Measurements from ENCODE around the gene SCN4B.
"Not testable (repeated sequence)": the region's sequence is repeated elsewhere in the genome, so short reads cannot be mapped to it uniquely, and the experiment has no call there.

Gene SCN4B

GRCh38 chr11:118186346-118187107 lies 33.9 kb upstream of the SCN4B start:
- Histone ChIP-seq H3K9me3 (ENCODE audit: control insufficient read depth, low read length) (no peaks in the 10 kb centered on the region), H3K4me1 (ENCODE audit: control insufficient read depth, insufficient read depth, low read length) (no peaks in the 10 kb centered on the region), H3K9ac (ENCODE audit: low read length) (no peak overlapping the region), H3K4me3 (ENCODE audit: low read length) (no peak overlapping the region), H3K27me3 (ENCODE audit: control insufficient read depth, insufficient read depth, low read length) (peaks cover 4% of the 10 kb centered on the region), H3K36me3 (ENCODE audit: control insufficient read depth, insufficient read depth, low read length) (no peaks in the 10 kb centered on the region)

- H3K9me3 ChIP-seq (ENCODE audit: control insufficient read depth, low read length) = no peaks in the 10 kb centered on the region
- no peak overlapping the region for H3K4me3 ChIP-seq (ENCODE audit: low read length)
- H3K27me3 ChIP-seq (ENCODE audit: control insufficient read depth, insufficient read depth, low read length) = peaks cover 4% of the 10 kb centered on the region
- H3K36me3 ChIP-seq (ENCODE audit: control insufficient read depth, insufficient read depth, low read length) = no peaks in the 10 kb centered on the region
- no peaks in the 10 kb centered on the region for H3K4me1 ChIP-seq (ENCODE audit: control insufficient read depth, insufficient read depth, low read length)
- H3K9ac ChIP-seq (ENCODE audit: low read length) = no peak overlapping the region
These were observed 32.4 kb upstream of the SCN4B start for GRCh38 chr11:118184784-118185579.

DNA sequence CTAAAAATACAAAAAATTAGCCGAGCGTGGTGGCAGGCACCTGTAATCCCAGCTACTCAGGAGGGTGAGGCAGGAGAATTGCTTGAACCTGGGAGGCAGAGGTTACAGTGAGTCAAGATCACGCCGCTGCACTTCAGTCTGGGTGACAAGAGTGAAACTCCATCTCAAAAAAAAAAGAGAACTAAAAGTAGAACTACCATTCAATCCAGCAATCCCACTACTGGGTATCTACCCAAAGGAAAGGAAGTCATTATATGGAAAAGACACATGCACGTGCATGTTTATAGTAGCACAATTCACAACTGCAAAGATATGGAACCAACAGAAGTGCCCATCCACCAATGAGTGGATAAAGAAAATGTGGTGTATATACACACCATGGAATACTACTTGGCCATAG lies 31.1 kb upstream of the SCN4B start:
- not testable (repeated sequence) for H3K4me1 ChIP-seq (ENCODE audit: control insufficient read depth, insufficient read depth, low read length); H3K4me3 ChIP-seq (ENCODE audit: low read length); H3K9ac ChIP-seq (ENCODE audit: low read length); H3K27me3 ChIP-seq (ENCODE audit: control insufficient read depth, insufficient read depth, low read length); H3K36me3 ChIP-seq (ENCODE audit: control insufficient read depth, insufficient read depth, low read length); H3K9me3 ChIP-seq (ENCODE audit: control insufficient read depth, low read length)

DNA sequence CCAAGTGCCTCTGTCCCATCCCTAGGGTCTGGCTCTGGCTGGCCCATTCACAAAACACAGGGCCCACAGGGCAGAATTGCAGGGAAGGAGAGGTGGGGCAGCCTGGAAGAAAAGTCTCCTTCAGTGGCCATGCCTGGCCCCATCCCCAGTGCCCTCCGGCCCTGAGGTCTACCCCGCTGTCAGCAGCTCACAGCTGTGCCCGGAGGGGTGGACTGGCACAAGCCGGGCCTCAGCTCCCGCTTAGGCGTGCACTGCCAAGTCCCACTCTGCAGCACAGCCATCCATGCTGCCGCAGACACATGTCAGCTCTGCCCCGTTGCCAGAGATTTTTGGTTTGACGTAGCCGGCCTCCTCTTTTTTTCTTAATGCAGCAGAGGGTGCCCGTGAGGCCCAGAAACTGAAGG lies 27.7 kb upstream of the SCN4B start:
- Histone ChIP-seq H3K9ac (ENCODE audit: low read length) (no peak overlapping the region), H3K4me3 (ENCODE audit: low read length) (no peak overlapping the region), H3K9me3 (ENCODE audit: control insufficient read depth, low read length) (no peaks in the 10 kb centered on the region), H3K4me1 (ENCODE audit: control insufficient read depth, insufficient read depth, low read length) (no peaks in the 10 kb centered on the region), H3K36me3 (ENCODE audit: control insufficient read depth, insufficient read depth, low read length) (no peaks in the 10 kb centered on the region), H3K27me3 (ENCODE audit: control insufficient read depth, insufficient read depth, low read length) (peaks cover 10% of the 10 kb centered on the region)

GRCh38 chr11:118176778-118177134 lies 24.1 kb upstream of the SCN4B start:
- H3K36me3 ChIP-seq (ENCODE audit: control insufficient read depth, insufficient read depth, low read length) = no peaks in the 10 kb centered on the region
- H3K27me3 ChIP-seq (ENCODE audit: control insufficient read depth, insufficient read depth, low read length) = peaks cover 13% of the 10 kb centered on the region
- H3K9me3 ChIP-seq (ENCODE audit: control insufficient read depth, low read length) = no peaks in the 10 kb centered on the region
- peaks cover 2% of the 10 kb centered on the region for H3K4me1 ChIP-seq (ENCODE audit: control insufficient read depth, insufficient read depth, low read length)
- no peak overlapping the region for H3K9ac ChIP-seq (ENCODE audit: low read length)
- no peak overlapping the region for H3K4me3 ChIP-seq (ENCODE audit: low read length)

- Histone ChIP-seq H3K36me3 (ENCODE audit: control insufficient read depth, insufficient read depth, low read length) (no peaks in the 10 kb centered on the region), H3K9ac (ENCODE audit: low read length) (no peak within 1 kb of the TSS), H3K4me3 (ENCODE audit: low read length) (no peak within 1 kb of the TSS), H3K9me3 (ENCODE audit: control insufficient read depth, low read length) (no peaks in the 10 kb centered on the region), H3K4me1 (ENCODE audit: control insufficient read depth, insufficient read depth, low read length) (peaks cover 8% of the 10 kb centered on the region), H3K27me3 (ENCODE audit: control insufficient read depth, insufficient read depth, low read length) (peaks cover 19% of the 10 kb centered on the region)
These were observed 23.6 kb upstream of the SCN4B start, which contains the start of gene SCN2B for GRCh38 chr11:118175993-118176777. SCN2B (minus strand) TSS chr11:118176639; CDS start chr11:118176431, 208 bp downstream.

DNA sequence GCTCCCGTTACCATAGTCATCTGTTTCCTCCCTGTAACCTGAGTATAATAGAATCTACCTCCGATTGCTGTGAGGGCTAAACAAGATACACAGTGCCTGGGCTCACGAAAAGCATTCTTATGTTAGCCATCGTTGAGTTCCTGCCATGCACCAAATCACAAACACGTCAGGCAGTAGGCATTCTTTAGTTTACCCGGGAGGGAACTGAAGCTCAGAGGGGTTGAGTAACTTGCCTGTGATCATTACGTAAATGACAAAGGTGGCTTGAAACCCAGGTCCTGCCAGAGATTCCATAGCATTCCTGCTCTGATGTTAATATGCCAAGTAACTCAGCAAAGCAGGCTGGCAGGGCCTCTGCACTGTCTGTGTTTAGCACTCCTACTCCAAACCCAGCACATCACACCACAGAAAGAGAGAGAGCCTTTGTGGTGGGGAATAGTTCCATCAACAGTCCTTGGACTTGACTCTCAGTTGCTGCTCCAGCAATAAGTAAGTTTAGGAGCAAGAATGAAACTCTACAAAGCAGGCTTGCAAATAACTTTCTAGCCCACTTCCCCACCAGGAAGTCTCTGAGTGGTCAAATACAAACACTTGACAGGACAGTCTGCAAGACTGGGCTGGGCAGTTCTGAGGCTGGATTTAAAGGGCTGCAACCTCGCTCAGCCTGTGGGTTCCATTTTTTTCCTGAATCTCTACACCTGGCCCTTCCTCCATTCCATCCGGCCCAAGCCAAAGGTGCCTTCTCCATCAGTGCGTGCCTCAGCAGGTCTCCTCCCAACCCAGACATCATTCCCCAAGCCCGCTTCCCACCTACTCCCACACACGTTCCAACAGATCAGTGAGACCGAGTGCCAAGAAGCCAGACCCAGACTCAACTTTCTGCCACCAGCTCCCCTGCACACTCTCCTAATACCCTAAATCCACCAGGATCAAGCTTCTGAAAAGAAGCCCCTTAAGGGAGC lies 22.7 kb upstream of the SCN4B start:
- H3K4me1 ChIP-seq (ENCODE audit: control insufficient read depth, insufficient read depth, low read length) = peaks cover 8% of the 10 kb centered on the region
- no peak overlapping the region for H3K9ac ChIP-seq (ENCODE audit: low read length)
- H3K27me3 ChIP-seq (ENCODE audit: control insufficient read depth, insufficient read depth, low read length) = peaks cover 27% of the 10 kb centered on the region
- H3K4me3 ChIP-seq (ENCODE audit: low read length) = no peak overlapping the region
- no peaks in the 10 kb centered on the region for H3K9me3 ChIP-seq (ENCODE audit: control insufficient read depth, low read length)
- no peaks in the 10 kb centered on the region for H3K36me3 ChIP-seq (ENCODE audit: control insufficient read depth, insufficient read depth, low read length)

DNA sequence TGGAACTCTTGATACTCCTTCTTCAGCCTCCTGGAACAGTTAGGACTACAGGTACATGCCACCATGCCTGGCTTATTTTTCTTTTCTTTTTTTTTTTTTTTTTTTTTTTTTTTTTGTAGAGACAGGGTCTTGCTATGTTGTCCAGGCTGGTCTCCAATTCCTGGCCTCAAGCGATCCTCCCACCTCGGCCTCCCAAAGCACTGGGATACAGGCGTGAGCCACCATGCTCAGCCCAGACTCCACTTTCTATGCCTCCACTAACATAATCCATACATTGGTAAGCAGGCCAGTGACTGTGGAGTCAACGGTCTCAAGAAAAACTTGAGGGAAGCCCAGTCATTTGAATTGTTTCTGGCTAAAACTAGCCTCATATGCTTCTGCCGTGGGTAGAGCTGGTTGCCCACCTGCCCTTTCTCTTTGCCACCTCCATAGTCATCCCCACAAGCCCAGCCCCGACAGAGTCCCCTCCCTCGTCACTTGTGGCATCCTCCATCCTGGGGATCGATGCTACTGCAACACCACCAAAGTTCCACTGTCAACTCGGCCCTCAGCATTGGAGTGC lies 21.5 kb upstream of the SCN4B start:
- Histone ChIP-seq H3K9ac (ENCODE audit: low read length) (no peak overlapping the region), H3K4me1 (ENCODE audit: control insufficient read depth, insufficient read depth, low read length) (peaks cover 8% of the 10 kb centered on the region), H3K9me3 (ENCODE audit: control insufficient read depth, low read length) (no peaks in the 10 kb centered on the region), H3K4me3 (ENCODE audit: low read length) (no peak overlapping the region), H3K36me3 (ENCODE audit: control insufficient read depth, insufficient read depth, low read length) (no peaks in the 10 kb centered on the region), H3K27me3 (ENCODE audit: control insufficient read depth, insufficient read depth, low read length) (peaks cover 35% of the 10 kb centered on the region)

GRCh38 chr11:118172356-118172755 lies 19.7 kb upstream of the SCN4B start:
- H3K27me3 ChIP-seq (ENCODE audit: control insufficient read depth, insufficient read depth, low read length) = peaks cover 45% of the 10 kb centered on the region
- no peak overlapping the region for H3K4me3 ChIP-seq (ENCODE audit: low read length)
- H3K4me1 ChIP-seq (ENCODE audit: control insufficient read depth, insufficient read depth, low read length) = peaks cover 8% of the 10 kb centered on the region
- no peak overlapping the region for H3K9ac ChIP-seq (ENCODE audit: low read length)
- no peaks in the 10 kb centered on the region for H3K36me3 ChIP-seq (ENCODE audit: control insufficient read depth, insufficient read depth, low read length)
- H3K9me3 ChIP-seq (ENCODE audit: control insufficient read depth, low read length) = no peaks in the 10 kb centered on the region

DNA sequence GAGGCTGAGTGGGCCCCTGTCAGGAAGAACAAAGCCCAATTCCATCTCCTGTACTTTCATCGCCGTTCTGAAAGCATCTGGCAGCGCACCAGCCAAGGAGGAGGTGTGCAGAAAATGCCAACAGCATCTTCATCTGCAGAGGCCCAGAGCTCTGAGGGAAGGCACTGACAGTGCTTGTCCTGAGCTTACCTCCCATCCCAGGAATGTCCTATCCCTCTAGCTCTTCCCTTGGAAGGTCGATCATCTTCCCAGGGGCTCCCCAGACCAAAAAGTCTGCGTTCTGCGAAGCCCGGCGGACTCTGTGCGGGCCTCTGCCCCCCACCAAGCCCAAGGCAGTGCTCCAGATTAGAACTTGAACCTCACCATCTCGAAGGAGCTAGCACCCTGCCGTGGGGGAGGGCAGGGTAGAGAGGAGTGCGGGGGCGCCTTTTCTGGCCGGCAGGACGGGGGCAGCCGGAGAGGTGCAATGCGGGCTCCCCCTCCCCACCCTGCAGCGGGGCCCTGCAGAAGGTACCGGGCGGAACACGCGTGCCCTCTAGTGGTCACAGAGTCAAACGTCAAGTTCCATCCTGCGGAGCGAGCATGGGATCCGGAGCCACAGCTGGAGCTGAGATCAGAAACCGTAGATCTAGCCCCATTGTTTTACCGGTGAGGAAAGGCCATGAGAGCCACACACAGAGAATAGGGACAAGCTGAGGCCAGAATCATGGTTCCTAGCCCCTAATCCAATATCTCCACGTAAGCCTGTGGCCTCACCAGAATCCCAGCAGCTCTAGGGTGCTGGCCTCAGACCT lies 18.8 kb upstream of the SCN4B start:
- no peak overlapping the region for H3K9ac ChIP-seq (ENCODE audit: low read length)
- no peaks in the 10 kb centered on the region for H3K9me3 ChIP-seq (ENCODE audit: control insufficient read depth, low read length)
- H3K4me3 ChIP-seq (ENCODE audit: low read length) = no peak overlapping the region
- peaks cover 39% of the 10 kb centered on the region for H3K27me3 ChIP-seq (ENCODE audit: control insufficient read depth, insufficient read depth, low read length)
- H3K36me3 ChIP-seq (ENCODE audit: control insufficient read depth, insufficient read depth, low read length) = no peaks in the 10 kb centered on the region
- H3K4me1 ChIP-seq (ENCODE audit: control insufficient read depth, insufficient read depth, low read length) = peaks cover 8% of the 10 kb centered on the region
